GM21526 (cell line): ENCODE data around the gene TNRC6B.
A peak's percentile ranks its signal among the peaks of the same experiment; 100 is the strongest.
"Not testable (repeated sequence)": the region's sequence is repeated elsewhere in the genome, so short reads cannot be mapped to it uniquely, and the experiment has no call there.

Source experiments
- ATAC-seq: cut with Tn5 transposase; IDR thresholded peaks from one replicate; pipeline ENCODE4 v1.9.1; 2021; ENCODE audit warnings: moderate library complexity; ENCODE audit not compliant: unreplicated experiment, low FRiP score

Gene TNRC6B

DNA sequence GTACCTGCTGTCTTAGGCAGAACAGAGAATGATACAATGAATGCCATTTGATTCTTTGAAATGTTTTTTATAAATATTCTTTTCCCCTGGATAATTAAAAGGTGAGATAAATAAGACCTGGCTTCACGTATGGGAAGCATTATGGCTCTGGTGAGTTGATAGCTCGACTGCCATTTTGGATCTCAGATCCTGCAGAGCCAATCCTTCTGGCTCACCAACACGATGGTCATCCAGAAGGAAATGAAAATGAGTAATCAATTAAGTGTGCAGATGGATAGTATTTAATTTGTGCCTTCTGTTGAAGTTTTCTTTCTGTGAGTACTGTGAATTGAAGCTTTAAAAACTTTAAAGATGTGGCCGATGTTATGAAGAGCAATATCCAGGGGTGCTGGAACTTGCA, 2.7 kb downstream of the TNRC6B start:
- ATAC-seq: no peak

DNA sequence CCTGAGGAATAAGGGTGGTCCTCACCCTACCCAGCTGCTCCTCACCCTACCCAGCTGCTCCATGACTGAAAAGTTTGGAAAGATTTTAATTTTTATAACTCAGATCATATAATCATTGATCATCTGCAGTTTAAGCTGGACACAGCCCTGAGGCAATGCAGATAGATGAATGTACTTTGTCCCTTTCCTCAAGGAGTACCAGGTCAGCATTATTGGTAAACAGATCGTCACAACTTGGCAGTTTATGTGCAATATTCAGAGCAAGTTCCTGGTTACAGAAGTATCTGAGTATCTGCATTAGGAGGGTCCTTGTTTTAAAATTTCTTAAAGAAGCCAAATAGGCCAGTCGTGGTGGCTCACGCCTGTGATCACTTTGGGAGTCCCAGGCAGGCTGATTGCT, 3.6 kb downstream of the TNRC6B start:
- no peak for ATAC-seq

DNA sequence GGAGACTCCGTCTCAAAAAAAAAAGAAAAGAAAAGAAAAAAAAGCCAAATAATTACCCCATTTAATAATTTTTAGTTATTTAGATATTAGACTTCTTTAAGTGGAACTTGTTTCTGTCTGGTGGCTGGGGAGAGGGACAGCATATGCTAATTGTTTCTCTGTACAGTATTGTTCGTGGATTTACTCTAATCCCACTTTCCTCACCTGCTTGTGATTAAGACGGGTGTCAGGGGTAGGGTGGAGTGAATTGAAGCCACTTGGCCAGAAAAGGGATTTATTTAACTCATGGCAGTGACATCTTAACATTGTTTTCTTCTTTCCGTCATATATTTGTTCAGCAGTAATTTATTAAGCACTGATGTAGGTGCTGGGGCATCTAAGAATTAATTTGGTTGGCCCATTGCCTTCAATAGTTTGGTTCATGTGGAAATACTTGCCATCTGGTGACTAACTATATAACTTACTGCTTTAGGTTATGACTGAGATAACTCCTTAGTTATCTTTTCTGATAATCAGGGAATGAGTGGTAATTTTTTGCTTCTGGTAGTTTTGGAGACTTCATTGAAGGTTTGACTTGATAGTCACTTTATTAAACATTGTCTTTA, 4.6 kb downstream of the TNRC6B start:
- ATAC-seq: no peak

DNA sequence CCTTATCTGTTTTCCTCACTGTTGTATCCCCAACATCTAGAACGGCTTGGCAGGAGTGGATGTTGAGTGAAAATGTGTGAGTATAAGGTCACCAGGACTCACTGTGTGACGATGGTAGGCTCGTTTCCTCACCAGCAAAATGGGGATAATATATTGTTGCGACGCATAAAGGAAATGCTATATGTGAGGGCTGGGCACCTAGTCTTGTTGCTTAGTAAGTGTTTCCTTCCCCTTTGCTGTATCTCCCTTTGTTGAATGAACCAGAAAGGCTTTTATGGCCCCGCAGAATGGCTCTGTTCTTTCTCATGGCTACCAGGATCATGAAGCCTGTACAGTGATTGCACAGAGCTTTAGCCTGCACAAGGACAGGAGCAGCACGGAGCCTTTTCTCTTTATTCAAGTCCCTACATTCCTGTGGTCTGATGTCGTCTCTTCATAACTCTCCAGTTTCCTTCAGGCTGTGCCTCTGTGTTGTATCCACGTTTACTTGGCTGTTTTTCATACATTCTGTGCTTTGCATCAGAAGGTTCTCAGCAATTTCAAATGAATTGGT, 5.4 kb downstream of the TNRC6B start:
- ATAC-seq: no peak

DNA sequence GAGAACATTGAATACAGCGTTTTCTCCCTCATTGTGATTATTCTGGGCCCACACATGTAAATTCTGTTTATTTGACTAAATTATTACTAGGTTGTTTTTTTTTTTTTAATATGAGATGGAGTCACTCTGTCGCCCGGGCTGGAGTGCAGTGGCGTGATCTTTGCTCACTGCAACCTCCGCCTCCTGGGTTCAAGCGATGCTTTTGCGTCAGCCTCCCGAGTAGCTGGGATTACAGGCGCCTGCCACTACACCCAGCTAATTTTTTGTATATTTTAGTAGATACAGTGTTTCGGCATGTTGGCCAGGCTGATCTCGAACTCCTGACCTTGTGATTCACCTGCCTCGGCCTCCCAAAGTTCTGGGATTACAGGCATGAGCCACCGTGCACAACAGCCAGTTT, 5.9 kb downstream of the TNRC6B start:
- not testable (repeated sequence) for ATAC-seq

DNA sequence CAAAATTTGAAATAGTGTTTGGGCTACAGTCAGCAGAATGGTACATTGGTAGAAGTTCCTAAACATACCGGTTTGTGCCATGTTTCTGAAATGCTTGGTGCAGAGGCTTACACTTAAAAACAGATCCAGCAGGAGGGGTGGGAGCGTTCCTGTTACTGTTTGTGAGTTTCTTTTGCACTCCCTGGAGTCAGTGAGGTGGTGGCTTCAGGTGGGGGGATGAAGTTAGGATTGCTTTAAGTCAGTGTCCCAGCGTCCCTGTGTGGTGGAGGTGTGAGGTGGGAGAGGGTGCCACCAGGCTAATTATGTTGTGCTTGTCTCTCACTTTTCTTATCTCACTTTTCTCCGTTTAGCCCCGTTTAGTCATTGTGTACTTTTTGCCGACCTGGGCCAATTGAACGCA, 9.7 kb downstream of the TNRC6B start:
- no peak for ATAC-seq

DNA sequence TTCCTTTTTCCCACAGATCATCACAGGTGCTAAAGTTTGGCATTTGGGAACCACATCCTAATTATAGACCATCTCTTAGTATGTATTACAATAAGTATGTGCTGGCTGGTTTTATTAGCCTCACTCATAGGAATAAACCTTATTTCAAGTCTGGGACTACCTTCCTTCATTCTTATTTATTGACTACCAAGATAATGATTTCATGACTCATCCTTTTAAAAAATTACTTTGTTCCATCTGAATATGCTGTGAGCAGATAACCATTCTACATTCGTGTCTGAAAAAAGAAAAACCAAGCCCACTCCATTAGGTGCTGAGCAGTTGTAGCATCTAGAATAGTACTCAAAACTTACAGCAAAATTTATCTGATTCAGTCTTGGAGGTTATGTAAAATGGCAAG, 12.3 kb downstream of the TNRC6B start:
- ATAC-seq: no peak

GRCh38 chr22:40190501-40190900, 12.8 kb downstream of the TNRC6B start:
- no peak for ATAC-seq

DNA sequence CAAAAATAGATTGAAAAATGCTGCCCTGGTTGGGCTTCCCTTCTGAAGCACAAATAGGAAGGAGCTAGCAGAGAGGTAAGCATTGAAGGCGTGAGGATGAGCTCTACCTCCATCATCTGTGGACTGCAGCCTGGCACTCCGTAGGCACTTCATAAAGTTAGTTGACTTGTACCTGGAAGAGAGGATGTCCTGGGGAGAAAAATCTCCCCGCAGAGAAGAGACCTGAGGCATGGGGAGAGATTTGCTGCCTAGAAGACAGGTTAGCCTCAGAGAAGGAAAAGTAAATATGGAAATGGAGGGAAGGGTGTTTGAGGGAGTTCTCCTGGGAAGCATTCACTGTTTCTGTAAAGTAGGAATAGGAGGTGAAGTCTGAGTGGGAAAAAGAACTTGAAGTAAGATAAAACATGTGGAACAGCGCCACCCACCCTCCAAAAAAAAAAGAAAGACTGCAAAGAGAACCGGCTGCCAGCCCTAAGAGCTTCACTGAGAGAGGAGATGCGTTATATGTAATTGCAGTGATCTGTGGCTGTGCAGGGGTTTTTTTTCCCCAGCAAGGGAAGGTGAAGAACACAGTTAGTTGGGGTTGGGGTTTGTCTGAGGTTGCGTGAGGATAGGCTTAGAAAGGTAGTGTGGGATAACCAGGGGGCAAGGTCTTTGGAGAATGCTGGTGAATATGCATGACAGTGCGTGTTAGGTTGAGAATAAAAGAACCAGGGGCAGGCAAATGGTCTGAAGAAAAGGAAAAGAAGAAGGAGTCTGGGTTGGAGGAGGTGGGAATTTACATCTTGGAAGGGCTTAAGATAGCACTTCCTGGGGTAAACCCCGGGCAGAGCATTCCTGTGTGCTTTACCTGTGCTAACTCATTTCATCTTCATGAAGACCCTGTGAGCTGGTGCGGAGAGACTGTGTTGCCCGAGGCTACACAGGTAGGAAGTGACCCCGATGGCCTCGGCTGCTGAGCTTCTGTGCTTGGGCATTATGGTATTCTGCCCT, 16.0 kb downstream of the TNRC6B start:
- no peak for ATAC-seq

GRCh38 chr22:40194656-40195055, 16.9 kb downstream of the TNRC6B start:
- ATAC-seq: no peak

GRCh38 chr22:40196628-40197360, 19.1 kb downstream of the TNRC6B start:
- ATAC-seq: no peak

GRCh38 chr22:40197421-40197820, 19.7 kb downstream of the TNRC6B start:
- not testable (repeated sequence) for ATAC-seq

- ATAC-seq: no peak
Observed at GRCh38 chr22:40198733-40199132, 21.0 kb downstream of the TNRC6B start.

GRCh38 chr22:40199223-40199622, 21.5 kb downstream of the TNRC6B start:
- ATAC-seq: no peak

- ATAC-seq: no peak
Observed at GRCh38 chr22:40199852-40200251, 22.1 kb downstream of the TNRC6B start.

GRCh38 chr22:40200795-40201530, 23.2 kb downstream of the TNRC6B start:
- ATAC-seq: no peak

- no peak for ATAC-seq
Observed at GRCh38 chr22:40202225-40202944, 24.7 kb downstream of the TNRC6B start.

DNA sequence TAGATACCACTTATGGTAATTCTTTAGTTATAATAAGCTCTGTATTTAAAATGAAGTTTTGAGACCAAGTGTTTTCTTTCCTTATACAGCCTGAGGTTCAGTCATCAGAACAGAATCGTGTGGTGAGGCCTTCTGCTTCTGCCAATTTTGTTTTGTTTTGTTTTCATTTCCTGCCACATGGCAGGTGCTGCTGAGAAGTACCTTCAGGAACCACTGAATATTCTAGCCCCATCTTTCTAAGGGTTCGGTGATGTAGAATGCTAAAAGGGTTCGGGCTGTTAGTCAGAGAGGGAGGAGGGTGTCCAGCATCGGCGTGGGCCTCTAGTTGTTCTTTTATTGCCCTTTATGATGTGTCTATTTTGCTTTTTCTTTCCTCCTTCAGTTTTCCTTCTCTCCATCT, 25.8 kb downstream of the TNRC6B start:
- peak; percentile 56 for ATAC-seq

DNA sequence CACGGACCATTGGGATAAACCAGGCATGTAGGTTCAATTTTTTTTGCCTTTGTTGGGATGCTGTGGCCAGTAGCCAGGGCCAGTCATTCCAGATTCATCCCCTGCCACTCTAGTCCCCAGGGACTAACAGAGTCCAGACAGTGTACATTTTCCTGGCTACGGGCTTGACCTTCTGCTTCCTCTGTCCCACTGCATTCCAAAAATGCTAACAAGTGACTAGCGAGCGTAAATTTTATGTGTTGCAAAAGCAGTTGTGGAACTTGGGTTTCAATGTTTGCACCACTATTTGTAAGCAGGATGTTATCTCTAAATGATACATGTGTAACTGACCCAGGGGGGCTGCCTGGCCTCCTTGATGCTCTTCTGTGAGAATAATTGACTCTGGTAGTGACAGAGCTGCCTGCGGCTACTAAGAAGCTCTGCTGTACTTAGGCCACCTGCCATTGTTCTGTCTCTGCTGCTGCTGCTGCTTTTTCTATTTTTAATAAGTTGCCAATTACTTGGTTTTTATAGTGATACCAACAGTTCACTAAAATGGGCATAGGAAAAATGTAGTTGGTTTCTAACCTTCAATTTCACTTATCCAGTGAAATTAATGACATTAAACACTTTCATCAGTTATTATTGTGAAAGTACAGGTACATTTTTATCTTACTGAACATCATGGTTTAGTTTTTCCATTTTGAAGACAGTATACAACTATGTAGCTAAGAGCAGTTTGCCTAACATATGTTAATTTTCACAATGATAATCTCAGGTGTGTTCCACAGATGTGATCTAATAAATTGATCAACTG, 26.8 kb downstream of the TNRC6B start:
- ATAC-seq: no peak
